Memory B cell (primary cell): ENCODE results near the gene MDM1.

ENCODE experiments used
- ATAC-seq: fragments of 150-1000 bp; cut with Tn5 transposase; 2 replicates; pipeline ENCODE4 v1.10.0; 2021; ENCODE audit warnings: low read depth, mild to moderate bottlenecking, moderate library complexity
- DNase-seq, 2 donors: peaks; one replicate each; pipeline ENCODE4 v3.0.0; 2022; ENCODE audit warnings: low spot score in 2 of 2
- H3K27ac Mint-ChIP-seq: one replicate; pipeline ENCODE4 v1.8.0; 2022; ENCODE audit warnings: mild to moderate bottlenecking, moderate library complexity, mixed read lengths
- H3K27me3 Mint-ChIP-seq: one replicate; pipeline ENCODE4 v1.8.0; 2022; ENCODE audit warnings: mixed read lengths
- H3K36me3 Mint-ChIP-seq: one replicate; pipeline ENCODE4 v1.8.0; 2022; ENCODE audit warnings: mild to moderate bottlenecking, mixed read lengths
- H3K4me1 Mint-ChIP-seq: one replicate; pipeline ENCODE4 v1.8.0; 2022; ENCODE audit warnings: mixed read lengths
- H3K4me3 Mint-ChIP-seq: one replicate; pipeline ENCODE4 v1.8.0; 2022; ENCODE audit warnings: mild to moderate bottlenecking, moderate library complexity, mixed read lengths
- H3K9me3 Mint-ChIP-seq: one replicate; pipeline ENCODE4 v1.8.0; 2022; ENCODE audit warnings: mixed read lengths

MDM1 gene

GRCh38 chr12:68367116-68367515 lies 35.0 kb upstream of the MDM1 start:
- no peak overlapping the region for H3K4me3 Mint-ChIP-seq

DNA sequence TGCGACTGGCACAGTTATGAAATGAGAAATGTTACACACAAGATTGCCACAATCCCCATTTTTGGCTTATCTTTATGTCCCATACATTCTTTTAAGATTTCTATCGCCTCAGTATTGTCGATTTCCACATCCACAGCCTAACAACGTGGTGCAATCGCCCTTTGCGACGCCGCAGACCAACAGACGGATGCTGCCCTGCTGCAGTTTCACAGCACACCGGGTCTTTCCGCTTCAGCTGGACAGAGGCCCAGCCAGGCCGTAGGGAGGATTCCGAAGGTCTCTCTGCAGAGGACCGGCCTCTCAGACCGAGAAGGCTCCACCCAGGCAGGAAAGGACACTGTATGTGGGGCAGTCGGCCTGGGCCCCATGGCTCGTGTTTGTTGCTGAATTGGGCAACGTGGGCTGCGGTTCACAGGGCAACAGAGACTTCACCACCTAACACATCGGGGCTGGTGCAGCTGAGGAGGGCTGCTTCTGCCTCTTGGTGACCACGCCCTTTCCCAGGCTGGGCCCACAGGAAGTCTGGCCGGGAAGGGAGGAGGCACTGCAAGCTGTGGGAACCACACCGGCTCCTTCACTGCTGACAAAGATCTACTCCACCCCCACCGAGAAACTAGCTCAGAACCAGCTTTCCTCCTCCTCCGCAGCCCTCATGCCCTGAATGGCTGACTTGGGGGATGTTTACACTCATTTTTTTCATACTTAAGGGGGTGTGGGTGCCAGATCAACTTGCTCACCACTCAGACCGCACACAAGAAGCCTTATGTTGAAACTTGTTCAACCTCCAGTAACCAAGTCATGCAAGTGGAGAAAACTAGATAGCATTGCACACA lies 32.9 kb upstream of the MDM1 start:
- peak; percentile 48 for DNase-seq
- Mint-ChIP-seq H3K4me1 (peaks cover 28% of the 10 kb centered on the region), H3K9me3 (no peaks in the 10 kb centered on the region), H3K27ac (peak overlapping the region; percentile 89), H3K27me3 (no peaks in the 10 kb centered on the region), H3K36me3 (no peaks in the 10 kb centered on the region), H3K4me3 (peak overlapping the region; percentile 81)
- peak; percentile 77 for ATAC-seq

More at GRCh38 chr12:68367116-68367515, 35.0 kb upstream of the MDM1 start:
- Mint-ChIP-seq H3K4me1 (peaks cover 28% of the 10 kb centered on the region), H3K27me3 (no peaks in the 10 kb centered on the region), H3K36me3 (no peaks in the 10 kb centered on the region), H3K27ac (peak overlapping the region; percentile 72), H3K9me3 (no peaks in the 10 kb centered on the region)
- DNase-seq (no peak), ATAC-seq (no peak)

- ATAC-seq (no peak), DNase-seq (no peak)
- Mint-ChIP-seq H3K9me3 (no peaks in the 10 kb centered on the region), H3K27me3 (no peaks in the 10 kb centered on the region), H3K4me3 (peak overlapping the region; percentile 81), H3K27ac (peak overlapping the region; percentile 89), H3K36me3 (no peaks in the 10 kb centered on the region), H3K4me1 (peaks cover 32% of the 10 kb centered on the region)
Measured at GRCh38 chr12:68364328-68364727, 32.2 kb upstream of the MDM1 start.

GRCh38 chr12:68361953-68362352 lies 29.8 kb upstream of the MDM1 start:
- no peak for ATAC-seq

GRCh38 chr12:68359674-68360073 lies 27.5 kb upstream of the MDM1 start:
- no peaks in the 10 kb centered on the region for H3K36me3 Mint-ChIP-seq
- DNase-seq (no peak), ATAC-seq (peak; percentile 56)
- H3K27ac Mint-ChIP-seq: peak overlapping the region; percentile 95
- H3K4me3 Mint-ChIP-seq: peak overlapping the region; percentile 71
- H3K27me3 Mint-ChIP-seq: no peaks in the 10 kb centered on the region
- peaks cover 20% of the 10 kb centered on the region for H3K4me1 Mint-ChIP-seq
- no peaks in the 10 kb centered on the region for H3K9me3 Mint-ChIP-seq

More at GRCh38 chr12:68361953-68362352, 29.8 kb upstream of the MDM1 start:
- DNase-seq: no peak
- Mint-ChIP-seq H3K4me3 (no peak overlapping the region), H3K36me3 (no peaks in the 10 kb centered on the region), H3K27ac (peak overlapping the region; percentile 30), H3K4me1 (peaks cover 34% of the 10 kb centered on the region), H3K27me3 (no peaks in the 10 kb centered on the region), H3K9me3 (no peaks in the 10 kb centered on the region)

- Mint-ChIP-seq H3K36me3 (no peaks in the 10 kb centered on the region), H3K9me3 (no peaks in the 10 kb centered on the region), H3K4me1 (peaks cover 18% of the 10 kb centered on the region), H3K27me3 (no peaks in the 10 kb centered on the region), H3K4me3 (peak overlapping the region; percentile 71), H3K27ac (peak overlapping the region; percentile 95)
- DNase-seq (peak; percentile 43 to 59), ATAC-seq (peak; percentile 88)
Measured at GRCh38 chr12:68358532-68359485, 26.6 kb upstream of the MDM1 start.

DNA sequence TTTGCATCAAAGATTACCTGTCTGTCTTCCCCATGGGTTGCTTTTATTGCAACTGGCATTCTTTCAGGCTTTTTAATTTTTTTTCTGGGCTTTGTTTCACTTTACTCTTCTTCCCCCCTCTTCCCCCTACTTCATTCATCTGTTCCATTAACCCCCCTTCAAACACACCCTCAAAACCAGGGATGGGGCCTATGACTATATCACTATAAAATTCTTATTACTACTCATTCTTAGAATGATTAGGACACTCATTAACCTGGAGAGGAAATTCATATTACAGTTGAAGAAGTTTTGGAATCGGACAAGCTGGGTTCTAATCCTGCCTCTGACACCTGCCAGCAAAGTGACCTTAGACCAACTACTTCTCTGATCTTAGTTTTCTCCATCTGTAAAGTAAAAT lies 24.8 kb upstream of the MDM1 start:
- Mint-ChIP-seq H3K36me3 (no peaks in the 10 kb centered on the region), H3K4me1 (peaks cover 12% of the 10 kb centered on the region), H3K27me3 (no peaks in the 10 kb centered on the region), H3K27ac (peak overlapping the region; percentile 95), H3K4me3 (no peak overlapping the region), H3K9me3 (no peaks in the 10 kb centered on the region)
- no peak for ATAC-seq
- DNase-seq: no peak

- H3K9me3 Mint-ChIP-seq: no peaks in the 10 kb centered on the region
- peaks cover 12% of the 10 kb centered on the region for H3K4me1 Mint-ChIP-seq
- no peak overlapping the region for H3K4me3 Mint-ChIP-seq
- H3K27ac Mint-ChIP-seq: peak overlapping the region; percentile 95
- no peaks in the 10 kb centered on the region for H3K27me3 Mint-ChIP-seq
- H3K36me3 Mint-ChIP-seq: no peaks in the 10 kb centered on the region
- DNase-seq: no peak
- ATAC-seq: no peak
Measured at GRCh38 chr12:68356060-68356695, 24.0 kb upstream of the MDM1 start.

DNA sequence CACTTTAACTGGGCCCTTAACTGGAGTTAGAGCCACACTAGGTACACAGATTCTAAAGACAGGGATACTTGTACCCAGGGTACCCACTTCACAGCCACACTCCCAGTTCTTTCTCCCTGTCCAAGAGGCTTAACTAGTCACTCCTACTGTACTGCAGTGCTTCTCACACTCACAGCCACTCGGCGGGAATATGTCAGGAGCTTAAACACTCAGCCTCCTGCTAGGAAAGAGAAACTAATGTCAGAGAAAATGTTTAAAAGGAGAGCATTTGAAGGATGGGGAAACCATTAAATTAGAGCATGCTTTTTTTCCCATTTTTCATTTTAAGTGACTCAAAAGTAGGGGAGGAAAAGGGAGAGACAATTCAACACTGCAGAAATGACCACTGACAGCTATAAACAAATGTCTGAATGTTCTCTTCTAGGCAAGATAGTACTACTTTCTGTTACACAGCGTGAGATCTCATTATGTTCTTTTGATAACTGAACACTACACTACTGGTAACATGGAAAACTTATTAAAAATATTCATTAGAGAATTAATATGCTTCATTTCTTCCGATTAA lies 22.9 kb upstream of the MDM1 start:
- no peaks in the 10 kb centered on the region for H3K36me3 Mint-ChIP-seq
- ATAC-seq (no peak), DNase-seq (no peak)
- H3K4me3 Mint-ChIP-seq: no peak overlapping the region
- H3K27ac Mint-ChIP-seq: no peak overlapping the region
- no peaks in the 10 kb centered on the region for H3K9me3 Mint-ChIP-seq
- H3K27me3 Mint-ChIP-seq: no peaks in the 10 kb centered on the region
- peaks cover 12% of the 10 kb centered on the region for H3K4me1 Mint-ChIP-seq

GRCh38 chr12:68352067-68352466 lies 19.9 kb upstream of the MDM1 start:
- Mint-ChIP-seq H3K27ac (no peak overlapping the region), H3K9me3 (no peaks in the 10 kb centered on the region), H3K27me3 (peaks cover under 1% of the 10 kb centered on the region), H3K4me1 (no peaks in the 10 kb centered on the region), H3K4me3 (no peak overlapping the region), H3K36me3 (no peaks in the 10 kb centered on the region)
- DNase-seq: no peak
- ATAC-seq: no peak

DNA sequence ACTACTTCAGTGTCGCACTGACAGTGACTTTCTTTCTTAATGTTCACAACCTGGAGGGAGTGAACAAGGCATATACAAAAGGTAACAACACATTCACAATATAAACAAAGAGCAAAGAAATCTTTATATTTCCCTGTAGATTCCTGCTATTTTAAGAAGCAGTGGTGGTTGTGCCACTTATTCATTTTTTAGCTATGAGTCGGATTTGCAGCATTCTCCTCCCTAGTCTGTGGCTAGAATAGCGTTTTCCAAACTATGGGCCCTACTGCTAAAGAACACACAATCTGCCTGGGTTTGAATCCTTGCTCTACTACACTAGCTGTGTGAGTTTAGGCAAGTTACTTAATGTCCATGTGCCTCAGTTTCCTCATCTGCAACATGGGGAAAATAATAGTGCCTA lies 18.6 kb upstream of the MDM1 start:
- H3K9me3 Mint-ChIP-seq: no peaks in the 10 kb centered on the region
- peaks cover 5% of the 10 kb centered on the region for H3K27me3 Mint-ChIP-seq
- no peaks in the 10 kb centered on the region for H3K36me3 Mint-ChIP-seq
- DNase-seq: no peak
- peaks cover under 1% of the 10 kb centered on the region for H3K4me1 Mint-ChIP-seq
- ATAC-seq: no peak
- no peak overlapping the region for H3K4me3 Mint-ChIP-seq
- no peak overlapping the region for H3K27ac Mint-ChIP-seq

DNA sequence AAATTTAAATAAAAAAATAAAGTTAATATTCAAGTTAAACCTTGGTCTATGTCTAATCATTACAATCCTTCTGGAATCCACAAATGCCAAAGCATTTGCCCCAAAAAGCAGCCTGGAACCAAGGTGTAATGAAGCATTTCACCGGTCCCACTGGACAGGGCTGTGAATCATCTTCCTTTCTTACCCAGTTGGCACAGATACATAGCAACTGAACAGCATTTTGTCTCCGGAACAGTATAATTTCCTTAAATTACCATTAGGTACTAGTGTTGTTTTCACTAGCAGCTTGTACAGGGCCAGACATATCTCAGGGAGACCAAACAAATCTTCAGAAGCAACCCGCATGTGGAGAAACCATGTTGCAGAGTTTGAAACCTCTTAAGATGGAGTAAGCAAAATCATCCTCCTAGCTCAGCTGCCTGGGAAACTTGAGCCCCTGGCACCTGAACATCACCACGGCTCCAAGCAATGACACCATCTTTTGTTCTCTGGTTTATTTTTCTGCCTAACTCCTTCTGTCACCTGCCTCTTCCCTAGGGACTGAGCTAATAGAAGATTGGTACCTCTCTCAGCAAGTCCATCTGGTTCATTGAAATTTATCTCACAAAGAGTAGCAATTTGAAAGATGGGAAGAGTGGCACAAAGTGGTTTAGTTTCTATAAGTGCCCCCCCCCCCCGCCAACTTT lies 17.9 kb upstream of the MDM1 start:
- ATAC-seq (no peak), DNase-seq (no peak)
- Mint-ChIP-seq H3K4me3 (no peak overlapping the region), H3K9me3 (no peaks in the 10 kb centered on the region), H3K27ac (no peak overlapping the region), H3K4me1 (peaks cover 3% of the 10 kb centered on the region), H3K27me3 (peaks cover 7% of the 10 kb centered on the region), H3K36me3 (no peaks in the 10 kb centered on the region)

DNA sequence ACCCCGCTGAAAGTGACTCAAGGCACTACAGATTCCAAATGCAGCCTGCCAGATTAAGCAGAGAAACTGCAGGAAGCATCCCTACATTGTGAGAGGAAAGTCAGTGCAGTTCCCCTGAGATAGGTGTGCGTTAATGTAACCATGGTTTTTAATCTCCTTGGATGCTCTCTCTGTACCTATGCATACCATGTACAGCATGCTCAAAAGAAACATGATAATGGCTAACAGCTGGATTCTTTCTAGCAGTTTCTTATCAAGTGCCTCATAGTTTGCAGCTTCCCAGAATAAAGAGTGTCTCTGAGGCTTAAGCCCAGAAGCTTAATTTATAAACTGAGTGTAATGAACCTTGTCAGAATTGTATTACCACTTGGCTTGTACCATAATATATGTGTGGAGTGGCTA lies 17.1 kb upstream of the MDM1 start:
- DNase-seq (no peak), ATAC-seq (no peak)
- Mint-ChIP-seq H3K36me3 (no peaks in the 10 kb centered on the region), H3K4me3 (no peak overlapping the region), H3K9me3 (no peaks in the 10 kb centered on the region), H3K4me1 (peaks cover 3% of the 10 kb centered on the region), H3K27ac (no peak overlapping the region), H3K27me3 (peaks cover 9% of the 10 kb centered on the region)
